HG03521 (cell line): ENCODE results near the gene INAVA.
"Not testable (repeated sequence)": the region's sequence is repeated elsewhere in the genome, so short reads cannot be mapped to it uniquely, and the experiment has no call there.

ENCODE experiments used
- ATAC-seq: cut with Tn5 transposase; IDR thresholded peaks from one replicate; pipeline ENCODE4 v1.9.1; 2021; ENCODE audit warnings: mild to moderate bottlenecking, moderate library complexity; ENCODE audit not compliant: unreplicated experiment

Gene INAVA

GRCh38 chr1:200896531-200897196 is 2.0 kb downstream of the INAVA start:
- no peak for ATAC-seq

- ATAC-seq = no peak
Observed at GRCh38 chr1:200897259-200897658, 2.6 kb downstream of the INAVA start.

- ATAC-seq = no peak
Observed at GRCh38 chr1:200899015-200899386, 4.3 kb downstream of the INAVA start.

GRCh38 chr1:200899451-200899915 is 4.8 kb downstream of the INAVA start:
- ATAC-seq = no peak

GRCh38 chr1:200899954-200900867 is 5.5 kb downstream of the INAVA start:
- ATAC-seq = no peak

GRCh38 chr1:200900877-200901276 is 6.2 kb downstream of the INAVA start:
- ATAC-seq = no peak

GRCh38 chr1:200901350-200901749 is 6.7 kb downstream of the INAVA start:
- ATAC-seq = no peak

GRCh38 chr1:200901796-200902444 is 7.2 kb downstream of the INAVA start:
- ATAC-seq = no peak

- ATAC-seq = no peak
Observed at GRCh38 chr1:200903793-200904192, 9.1 kb downstream of the INAVA start.

- ATAC-seq = no peak
Observed at GRCh38 chr1:200904772-200905171, 10.1 kb downstream of the INAVA start.

- no peak for ATAC-seq
Observed at GRCh38 chr1:200905411-200906052, 10.8 kb downstream of the INAVA start.

- no peak for ATAC-seq
Observed at GRCh38 chr1:200906491-200906890, 11.8 kb downstream of the INAVA start.

GRCh38 chr1:200907611-200908097 is 13.0 kb downstream of the INAVA start:
- ATAC-seq = peak; percentile 42

GRCh38 chr1:200908191-200908868 is 13.6 kb downstream of the INAVA start:
- ATAC-seq = no peak

GRCh38 chr1:200909071-200909470 is 14.4 kb downstream of the INAVA start:
- no peak for ATAC-seq

- no peak for ATAC-seq
Observed at GRCh38 chr1:200909757-200910239, 15.1 kb downstream of the INAVA start.

GRCh38 chr1:200911361-200911760 is 16.7 kb downstream of the INAVA start:
- no peak for ATAC-seq

GRCh38 chr1:200911936-200912335 is 17.2 kb downstream of the INAVA start:
- ATAC-seq = not testable (repeated sequence)

- ATAC-seq = no peak
Observed at GRCh38 chr1:200912737-200913407, 18.2 kb downstream of the INAVA start.

GRCh38 chr1:200916152-200916551 is 21.5 kb downstream of the INAVA start:
- no peak for ATAC-seq
